Mesendoderm (in vitro differentiated cells): ENCODE results near the gene RARS2.

Experiments used
- DNase-seq: peaks from one replicate; pipeline ENCODE4 v3.0.0; 2013
- H2AK5ac ChIP-seq: 2 replicates; pipeline ENCODE4 v1.6.1; 2013; ENCODE audit warnings: low read length, inconsistent platforms
- H2BK120ac ChIP-seq: 2 replicates; pipeline ENCODE4 v1.6.1; 2013; ENCODE audit warnings: low read depth, mild to moderate bottlenecking, low read length, moderate library complexity, mixed read lengths
- H2BK15ac ChIP-seq: replicated peaks from 2 replicates; pipeline ENCODE4 v1.6.1; 2013; ENCODE audit warnings: low read depth, mild to moderate bottlenecking, moderate library complexity
- H2BK5ac ChIP-seq: 2 replicates; pipeline ENCODE4 v1.6.1; 2013; ENCODE audit warnings: low read length, inconsistent platforms
- H3K18ac ChIP-seq: 2 replicates; pipeline ENCODE4 v1.6.1; 2013; ENCODE audit warnings: mild to moderate bottlenecking, low read length, mixed read lengths
- H3K23ac ChIP-seq: one replicate; pipeline ENCODE4 v1.6.1; 2013; ENCODE audit warnings: low read length
- H3K27ac ChIP-seq: 2 replicates; pipeline ENCODE4 v1.5.1; 2013; ENCODE audit warnings: low read depth, mild to moderate bottlenecking, inconsistent platforms, low read length, moderate library complexity
- H3K27me3 ChIP-seq: 2 replicates; pipeline ENCODE4 v1.6.1; 2013; ENCODE audit warnings: low read length, control low read depth, mild to moderate bottlenecking, inconsistent platforms; ENCODE audit not compliant: insufficient read depth, poor library complexity
- H3K36me3 ChIP-seq: 2 replicates; pipeline ENCODE4 v1.6.1; 2013; ENCODE audit warnings: low read length, inconsistent platforms; ENCODE audit not compliant: control insufficient read depth, insufficient read depth
- H3K4ac ChIP-seq: one replicate; pipeline ENCODE4 v1.6.1; 2013; ENCODE audit warnings: low read depth, mild to moderate bottlenecking, low read length, moderate library complexity
- H3K4me1 ChIP-seq: 2 replicates; pipeline ENCODE4 v1.6.1; 2013; ENCODE audit warnings: low read depth, low read length, inconsistent platforms; ENCODE audit not compliant: control insufficient read depth
- H3K4me2 ChIP-seq: 2 replicates; pipeline ENCODE4 v1.6.1; 2013; ENCODE audit warnings: low read length
- H3K4me3 ChIP-seq: 2 replicates; pipeline ENCODE4 v1.5.1; 2013; ENCODE audit warnings: mild to moderate bottlenecking, low read length
- H3K56ac ChIP-seq: one replicate; pipeline ENCODE4 v1.6.1; 2013; ENCODE audit warnings: low read length
- H3K79me1 ChIP-seq: 2 replicates; pipeline ENCODE4 v1.6.1; 2013; ENCODE audit warnings: low read length, inconsistent platforms
- H3K79me2 ChIP-seq: 2 replicates; pipeline ENCODE4 v1.6.1; 2013; ENCODE audit warnings: mild to moderate bottlenecking, low read length; ENCODE audit not compliant: control insufficient read depth, insufficient read depth
- H3K9ac ChIP-seq: 2 replicates; pipeline ENCODE4 v1.6.1; 2013; ENCODE audit warnings: low read length, inconsistent platforms
- H4K5ac ChIP-seq: one replicate; pipeline ENCODE4 v1.6.1; 2013; ENCODE audit warnings: low read length
- H4K8ac ChIP-seq: one replicate; pipeline ENCODE4 v1.6.1; 2013; ENCODE audit warnings: low read depth, mild to moderate bottlenecking, control low read depth, low read length, moderate library complexity
- WGBS: extraction: QIAGEN DNeasy Blood & Tissue Kit; methylation state at CpG from one replicate; pipeline ENCODE4 v1.1.7; 2013; ENCODE audit warnings: low lambda C conversion rate, missing lambda C conversion rate; ENCODE audit not compliant: insufficient coverage; ENCODE audit errors: extremely low coverage; 5-methylcytosine and 5-hydroxymethylcytosine counted together

RARS2 gene

GRCh38 chr6:87518453-87518852 is 71.3 kb downstream of the RARS2 start:
- H3K23ac ChIP-seq: no peak overlapping the region
- no peak overlapping the region for H3K27ac ChIP-seq
- no peak overlapping the region for H4K5ac ChIP-seq
- H3K27me3 ChIP-seq: no peaks in the 10 kb centered on the region
- H3K4ac ChIP-seq: no peak overlapping the region
- H3K4me3 ChIP-seq: no peak overlapping the region
- H3K79me1 ChIP-seq: no peaks in the 10 kb centered on the region
- no peak overlapping the region for H2BK120ac ChIP-seq
- no peak overlapping the region for H2BK5ac ChIP-seq
- WGBS: no CpG with 5 or more reads among the region's 8 CpGs
- no peak overlapping the region for H2BK15ac ChIP-seq
- H3K9ac ChIP-seq: no peak overlapping the region
- peaks cover 1% of the 10 kb centered on the region for H3K36me3 ChIP-seq
- no peaks in the 10 kb centered on the region for H3K79me2 ChIP-seq
- H3K56ac ChIP-seq: no peak overlapping the region
- no peaks in the 10 kb centered on the region for H3K4me1 ChIP-seq
- no peak overlapping the region for H3K18ac ChIP-seq
- no peak overlapping the region for H2AK5ac ChIP-seq
- no peak overlapping the region for H4K8ac ChIP-seq
- no peak for DNase-seq
- H3K4me2 ChIP-seq: no peak overlapping the region

GRCh38 chr6:87514831-87515230 is 75.0 kb downstream of the RARS2 start:
- no peak overlapping the region for H3K56ac ChIP-seq
- no peak overlapping the region for H3K9ac ChIP-seq
- H2BK15ac ChIP-seq: no peak overlapping the region
- no peaks in the 10 kb centered on the region for H3K4me1 ChIP-seq
- H3K79me1 ChIP-seq: no peaks in the 10 kb centered on the region
- no peak overlapping the region for H3K4ac ChIP-seq
- H4K8ac ChIP-seq: no peak overlapping the region
- no CpG with 5 or more reads among the region's 2 CpGs for WGBS
- H3K79me2 ChIP-seq: no peaks in the 10 kb centered on the region
- no peak overlapping the region for H2BK120ac ChIP-seq
- no peak overlapping the region for H3K4me3 ChIP-seq
- no peak overlapping the region for H2BK5ac ChIP-seq
- no peak overlapping the region for H3K4me2 ChIP-seq
- H2AK5ac ChIP-seq: no peak overlapping the region
- peaks cover 2% of the 10 kb centered on the region for H3K36me3 ChIP-seq
- no peaks in the 10 kb centered on the region for H3K27me3 ChIP-seq
- no peak overlapping the region for H3K27ac ChIP-seq
- H3K18ac ChIP-seq: no peak overlapping the region
- H3K23ac ChIP-seq: no peak overlapping the region
- no peak for DNase-seq
- no peak overlapping the region for H4K5ac ChIP-seq

- H4K8ac ChIP-seq: no peak overlapping the region
- H2BK120ac ChIP-seq: no peak overlapping the region
- H3K9ac ChIP-seq: no peak overlapping the region
- no peak overlapping the region for H2AK5ac ChIP-seq
- DNase-seq: no peak
- no peak overlapping the region for H3K56ac ChIP-seq
- H3K36me3 ChIP-seq: no peaks in the 10 kb centered on the region
- H3K4ac ChIP-seq: no peak overlapping the region
- no peaks in the 10 kb centered on the region for H3K27me3 ChIP-seq
- no peak overlapping the region for H3K4me2 ChIP-seq
- no CpG with 5 or more reads among the region's 1 CpG for WGBS
- no peak overlapping the region for H2BK15ac ChIP-seq
- H2BK5ac ChIP-seq: no peak overlapping the region
- H3K79me1 ChIP-seq: no peaks in the 10 kb centered on the region
- no peak overlapping the region for H3K18ac ChIP-seq
- H3K4me3 ChIP-seq: no peak overlapping the region
- H3K4me1 ChIP-seq: no peaks in the 10 kb centered on the region
- H3K27ac ChIP-seq: no peak overlapping the region
- H4K5ac ChIP-seq: no peak overlapping the region
- H3K23ac ChIP-seq: no peak overlapping the region
- no peaks in the 10 kb centered on the region for H3K79me2 ChIP-seq
These were observed 85.3 kb downstream of the RARS2 start for GRCh38 chr6:87504441-87504840.

GRCh38 chr6:87501809-87502572 is 87.8 kb downstream of the RARS2 start:
- no peak for DNase-seq

GRCh38 chr6:87498048-87498447 is 91.7 kb downstream of the RARS2 start:
- Histone ChIP-seq H3K79me2 (no peaks in the 10 kb centered on the region), H3K27me3 (no peaks in the 10 kb centered on the region), H4K5ac (no peak overlapping the region), H3K23ac (no peak overlapping the region), H3K4me3 (no peak overlapping the region), H3K56ac (no peak overlapping the region), H2BK15ac (no peak overlapping the region), H3K4me1 (no peaks in the 10 kb centered on the region), H3K9ac (no peak overlapping the region), H4K8ac (no peak overlapping the region), H3K4ac (no peak overlapping the region), H3K18ac (no peak overlapping the region), H3K79me1 (no peaks in the 10 kb centered on the region), H2BK5ac (no peak overlapping the region), H3K27ac (no peak overlapping the region), H2AK5ac (no peak overlapping the region), H2BK120ac (no peak overlapping the region), H3K36me3 (no peaks in the 10 kb centered on the region), H3K4me2 (no peak overlapping the region)
- DNase-seq: no peak

More at GRCh38 chr6:87501809-87502572, 87.8 kb downstream of the RARS2 start:
- Histone ChIP-seq H3K18ac (no peak overlapping the region), H3K56ac (no peak overlapping the region), H3K4ac (no peak overlapping the region), H3K27me3 (no peaks in the 10 kb centered on the region), H2AK5ac (no peak overlapping the region), H3K79me2 (no peaks in the 10 kb centered on the region), H4K8ac (no peak overlapping the region), H3K4me3 (no peak overlapping the region), H3K9ac (no peak overlapping the region), H3K4me1 (no peaks in the 10 kb centered on the region), H2BK5ac (no peak overlapping the region), H3K23ac (no peak overlapping the region), H2BK15ac (no peak overlapping the region), H3K36me3 (no peaks in the 10 kb centered on the region), H3K4me2 (no peak overlapping the region), H4K5ac (no peak overlapping the region), H2BK120ac (no peak overlapping the region), H3K27ac (no peak overlapping the region), H3K79me1 (no peaks in the 10 kb centered on the region)
- no CpG with 5 or more reads among the region's 6 CpGs for WGBS
